Hippocampal formation (tissue), 2 donors: ENCODE results near the gene FYB1.

Experiments used
- DNase-seq, 2 donors: peaks; one replicate each; lab custom pipeline; 2025; lab: John Stamatoyannopoulos, UW

Gene FYB1

GRCh38 chr5:39203951-39204350 is 15.4 kb downstream of the FYB1 start:
- DNase-seq, result no peak

- DNase-seq, result no peak
These were observed 16.0 kb downstream of the FYB1 start for GRCh38 chr5:39203275-39203922.

- no peak for DNase-seq
These were observed 16.6 kb downstream of the FYB1 start for GRCh38 chr5:39202597-39203274.

- DNase-seq, result no peak
These were observed 17.4 kb downstream of the FYB1 start for GRCh38 chr5:39201781-39202596.

GRCh38 chr5:39201160-39201780 is 18.1 kb downstream of the FYB1 start:
- DNase-seq, result no peak

- DNase-seq, result no peak
These were observed 19.3 kb downstream of the FYB1 start for GRCh38 chr5:39200081-39200480.

- no peak for DNase-seq
These were observed 20.0 kb downstream of the FYB1 start for GRCh38 chr5:39199335-39199734.

GRCh38 chr5:39198127-39198526 is 21.2 kb downstream of the FYB1 start:
- no peak for DNase-seq

- no peak for DNase-seq
These were observed 21.8 kb downstream of the FYB1 start for GRCh38 chr5:39197556-39197955.

- DNase-seq, result no peak
These were observed 24.1 kb downstream of the FYB1 start for GRCh38 chr5:39195198-39195826.

GRCh38 chr5:39194466-39195136 is 24.8 kb downstream of the FYB1 start:
- DNase-seq, result no peak

- no peak for DNase-seq
These were observed 25.6 kb downstream of the FYB1 start for GRCh38 chr5:39193553-39194465.

- DNase-seq, result no peak
These were observed 26.8 kb downstream of the FYB1 start for GRCh38 chr5:39192450-39193160.

GRCh38 chr5:39191216-39191615 is 28.1 kb downstream of the FYB1 start:
- DNase-seq, result peak; percentile 17 to 46

- DNase-seq, result no peak
These were observed 28.9 kb downstream of the FYB1 start for GRCh38 chr5:39190311-39191102.

GRCh38 chr5:39189292-39189955 is 29.9 kb downstream of the FYB1 start:
- DNase-seq, result no peak

GRCh38 chr5:39187831-39188731 is 31.3 kb downstream of the FYB1 start:
- no peak for DNase-seq
